Stimulated activated CD4-positive, alpha-beta T cell treated with anti-CD3 and anti-CD28 coated beads, Interleukin-4, amount 100 ng/mL, for 24 hours (primary cell): ENCODE data around the gene PPFIA3.
A peak's percentile ranks its signal among the peaks of the same experiment; 100 is the strongest.
"Not testable (repeated sequence)": the region's sequence is repeated elsewhere in the genome, so short reads cannot be mapped to it uniquely, and the experiment has no call there.

Experiments
- DNase-seq: peaks from one replicate; pipeline ENCODE4 v3.0.0-alpha.2; 2020

Gene PPFIA3

GRCh38 chr19:49125025-49125731, 5.8 kb downstream of the PPFIA3 start:
- DNase-seq, result no peak

DNA sequence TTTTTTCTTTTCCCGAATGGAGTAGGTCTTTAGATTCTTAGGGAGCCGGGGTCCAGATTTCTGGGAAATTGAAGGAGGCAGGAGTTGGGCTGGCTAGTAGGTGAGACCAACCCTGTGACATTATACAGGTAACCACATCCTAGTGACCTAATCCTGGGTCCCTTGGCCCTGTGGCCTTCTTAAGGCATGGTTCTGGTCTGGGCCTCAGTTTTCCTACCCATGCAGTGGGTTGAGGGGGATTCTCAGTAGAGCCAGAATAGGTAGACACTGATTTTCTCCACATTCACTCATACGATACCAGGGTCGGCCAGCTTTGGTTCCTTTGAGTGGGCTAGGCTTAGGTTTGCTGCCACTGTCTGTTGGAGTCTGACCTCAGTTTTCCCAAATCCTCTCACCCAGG, 7.2 kb downstream of the PPFIA3 start:
- DNase-seq, result no peak

GRCh38 chr19:49127225-49127624, 7.9 kb downstream of the PPFIA3 start:
- not testable (repeated sequence) for DNase-seq

DNA sequence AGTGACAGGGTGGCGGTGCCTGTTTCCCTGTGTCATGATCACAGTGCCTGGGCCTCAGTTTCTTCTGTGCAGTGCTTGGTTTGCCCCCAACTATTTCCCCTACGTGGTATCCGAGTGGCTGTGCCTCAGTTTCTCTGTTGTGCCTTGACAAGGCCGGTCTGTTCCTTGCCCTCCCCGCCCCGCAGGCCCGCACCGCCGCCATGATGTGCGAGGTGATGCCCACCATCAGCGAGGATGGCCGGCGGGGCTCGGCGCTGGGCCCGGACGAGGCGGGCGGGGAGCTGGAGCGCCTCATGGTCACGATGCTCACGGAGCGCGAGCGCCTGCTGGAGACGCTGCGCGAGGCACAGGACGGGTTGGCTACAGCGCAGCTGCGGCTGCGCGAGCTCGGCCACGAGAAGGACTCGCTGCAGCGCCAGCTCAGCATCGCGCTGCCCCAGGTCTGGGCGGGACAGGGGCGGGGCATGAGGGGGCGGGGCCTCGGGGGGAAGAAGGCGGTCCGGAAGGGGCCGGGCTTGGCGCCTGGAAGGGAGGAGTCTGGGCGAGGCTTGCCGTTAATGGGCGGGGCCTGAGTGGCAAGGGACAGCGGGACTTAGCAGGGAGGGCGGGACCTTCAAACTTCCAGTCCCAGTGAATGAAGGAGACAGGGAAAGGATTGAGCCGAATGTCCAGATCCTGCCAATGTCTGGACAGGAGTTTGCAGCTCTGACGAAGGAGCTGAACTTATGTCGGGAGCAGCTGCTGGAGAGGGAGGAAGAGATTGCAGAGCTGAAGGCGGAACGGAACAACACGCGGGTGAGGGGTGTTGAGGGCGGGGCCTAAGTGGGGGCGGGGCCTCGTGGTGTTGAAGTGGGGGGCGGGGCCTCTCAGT, 8.6 kb downstream of the PPFIA3 start:
- peak; percentile 95 for DNase-seq

DNA sequence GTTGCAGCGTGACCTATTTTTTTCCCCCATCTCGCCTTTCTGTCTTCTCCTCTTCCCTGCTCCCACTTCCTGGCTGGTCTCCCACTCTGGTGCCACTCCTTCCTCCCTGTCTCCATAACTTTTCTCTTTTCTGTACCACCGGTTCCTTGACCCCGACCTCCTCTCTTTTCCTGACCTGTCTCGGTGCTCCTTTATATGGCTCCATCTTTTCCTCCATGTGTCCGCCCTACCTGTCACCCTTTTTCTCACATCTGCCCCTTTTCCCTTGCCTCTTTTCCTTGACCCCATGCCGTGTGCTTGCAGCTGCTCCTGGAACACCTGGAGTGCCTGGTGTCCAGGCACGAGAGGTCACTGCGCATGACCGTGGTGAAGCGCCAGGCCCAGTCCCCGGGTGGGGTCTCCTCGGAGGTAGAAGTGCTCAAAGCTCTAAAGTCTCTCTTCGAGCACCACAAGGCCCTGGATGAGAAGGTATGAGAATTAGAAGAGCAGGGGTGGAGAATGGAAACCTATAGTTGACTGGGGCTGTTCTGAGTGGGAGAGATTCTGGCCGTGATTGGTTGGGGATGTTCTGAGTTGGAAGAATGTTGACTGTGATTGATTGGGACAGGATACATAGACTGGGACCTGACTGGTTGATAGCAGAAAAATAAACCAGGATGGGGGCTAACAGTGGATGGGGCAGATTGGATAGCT, 9.3 kb downstream of the PPFIA3 start:
- DNase-seq, result no peak

DNA sequence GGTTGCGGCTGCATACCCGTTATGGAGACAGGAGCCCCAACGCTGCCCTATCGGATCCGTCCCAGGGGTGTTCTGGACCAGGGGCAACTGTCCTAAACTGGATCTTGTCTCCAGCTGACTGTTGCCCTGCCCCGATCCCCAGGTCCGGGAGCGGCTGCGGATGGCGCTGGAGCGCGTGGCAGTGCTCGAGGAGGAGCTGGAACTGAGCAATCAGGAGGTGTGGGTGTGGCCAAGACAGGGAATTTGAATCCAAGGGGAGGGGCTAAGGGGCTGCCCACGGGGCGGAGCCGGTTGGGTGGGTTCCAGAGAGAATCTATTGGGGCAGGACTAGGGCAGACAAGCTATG, 9.9 kb downstream of the PPFIA3 start:
- DNase-seq, result no peak

DNA sequence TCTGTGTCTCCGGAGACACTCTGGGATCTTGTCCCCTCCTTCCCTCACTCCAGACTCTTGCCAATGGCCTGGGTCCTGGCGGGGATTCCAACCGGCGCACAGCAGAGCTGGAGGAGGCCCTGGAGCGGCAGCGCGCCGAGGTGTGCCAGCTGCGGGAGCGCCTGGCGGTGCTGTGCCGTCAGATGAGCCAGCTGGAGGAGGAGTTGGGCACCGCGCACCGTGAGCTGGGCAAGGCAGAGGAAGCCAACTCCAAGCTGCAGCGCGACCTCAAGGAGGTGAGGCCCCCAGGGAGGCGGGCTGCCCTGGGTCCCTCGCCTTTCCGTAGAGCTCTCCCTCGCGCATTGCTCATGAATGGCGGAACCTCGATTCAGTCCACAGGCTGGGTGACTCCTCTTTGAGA, 11.0 kb downstream of the PPFIA3 start:
- DNase-seq, result no peak

- no peak for DNase-seq
Measured at GRCh38 chr19:49132974-49133609, 13.7 kb downstream of the PPFIA3 start.

DNA sequence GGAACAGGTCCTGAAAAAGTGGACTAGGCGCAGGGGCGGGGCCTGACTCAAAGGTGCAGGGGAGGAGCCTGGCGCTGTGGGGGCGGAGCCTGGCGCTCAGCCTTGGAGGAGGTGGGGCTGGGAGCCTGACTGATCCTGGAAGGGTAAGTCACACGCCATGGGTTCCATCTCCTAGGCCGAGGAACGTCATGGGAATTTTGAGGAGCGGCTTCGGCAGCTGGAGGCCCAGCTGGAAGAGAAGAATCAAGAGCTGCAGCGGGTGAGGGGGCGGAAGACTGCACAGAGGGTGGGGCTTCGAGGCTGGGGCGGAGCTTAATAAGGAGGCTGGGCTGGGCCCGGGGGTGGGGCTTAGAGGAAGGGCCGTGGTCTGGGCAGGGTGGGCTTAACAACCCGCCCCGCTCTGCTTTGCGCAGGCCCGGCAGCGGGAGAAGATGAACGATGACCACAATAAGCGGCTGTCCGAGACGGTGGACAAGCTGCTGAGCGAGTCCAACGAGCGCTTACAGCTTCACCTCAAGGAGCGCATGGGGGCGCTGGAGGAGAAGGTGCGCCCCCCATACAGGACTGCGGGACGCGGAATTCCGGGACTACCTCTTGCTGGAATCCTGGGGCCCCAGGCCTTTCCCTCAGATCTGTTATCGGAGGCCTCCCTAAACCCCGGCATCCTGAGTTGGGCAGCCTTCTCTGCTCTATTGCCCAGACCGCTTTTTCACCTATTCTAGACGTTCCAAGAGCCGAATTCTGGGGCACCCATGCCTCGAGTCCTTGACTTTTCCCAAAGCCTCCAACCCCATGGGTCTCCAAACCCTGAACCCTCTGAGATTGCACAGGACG, 14.5 kb downstream of the PPFIA3 start:
- peak; percentile 48 for DNase-seq

DNA sequence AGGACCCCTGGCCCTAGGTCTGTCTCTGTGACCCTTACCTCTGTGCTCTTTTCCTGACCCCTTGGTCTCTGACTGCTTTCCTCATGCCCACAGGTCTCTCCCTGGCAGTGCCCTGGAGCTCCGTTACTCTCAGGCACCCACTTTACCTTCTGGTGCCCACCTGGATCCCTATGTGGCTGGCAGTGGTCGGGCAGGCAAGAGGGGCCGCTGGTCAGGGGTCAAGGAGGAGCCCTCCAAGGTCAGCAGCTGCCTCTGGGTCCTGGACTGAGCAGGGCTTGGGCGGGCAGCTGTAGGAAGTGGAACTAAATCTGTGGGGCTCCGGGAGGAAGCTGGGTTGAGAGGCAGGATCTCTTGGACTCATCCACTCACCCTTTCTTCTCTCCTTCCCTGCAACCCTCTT, 16.3 kb downstream of the PPFIA3 start:
- no peak for DNase-seq

DNA sequence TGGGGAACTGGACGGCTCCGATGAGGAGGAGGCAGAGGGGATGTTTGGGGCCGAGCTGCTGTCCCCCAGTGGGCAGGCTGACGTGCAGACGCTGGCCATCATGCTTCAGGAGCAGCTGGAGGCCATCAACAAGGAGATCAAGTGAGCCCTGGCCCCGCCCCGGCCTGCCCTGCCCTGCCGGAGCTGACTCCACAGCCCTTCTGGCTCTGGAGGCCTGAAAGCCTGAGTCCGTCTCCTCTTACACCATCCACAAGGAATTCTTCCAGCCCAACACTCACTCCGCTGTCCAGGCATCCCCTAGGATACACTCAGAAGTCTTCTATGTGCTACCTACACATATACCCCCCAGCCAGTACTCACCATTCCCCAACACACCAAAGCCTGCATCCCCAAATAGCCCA, 17.4 kb downstream of the PPFIA3 start:
- DNase-seq, result no peak

DNA sequence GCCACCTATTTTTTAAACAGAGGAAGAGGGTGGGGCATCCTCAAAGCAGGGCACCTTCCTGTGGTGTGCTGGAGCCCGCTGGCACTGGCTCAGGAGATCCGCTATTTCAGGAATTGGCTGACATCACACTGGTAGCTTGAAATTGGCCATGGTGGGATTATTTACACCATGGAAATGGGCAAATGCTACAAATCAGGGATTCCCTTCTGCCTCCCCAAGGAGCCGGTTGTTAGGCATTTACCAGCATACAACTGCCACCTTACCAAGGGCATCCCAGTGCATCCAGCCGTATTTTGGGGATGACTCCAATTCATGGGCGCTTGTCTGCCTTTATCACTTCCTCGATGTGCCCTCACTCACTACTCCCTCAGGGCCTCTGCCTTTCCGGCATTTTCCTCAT, 21.6 kb downstream of the PPFIA3 start:
- DNase-seq, result no peak

- DNase-seq, result no peak
Measured at GRCh38 chr19:49141352-49141751, 22.0 kb downstream of the PPFIA3 start.

- DNase-seq, result peak; percentile 70
Measured at GRCh38 chr19:49142866-49143335, 23.6 kb downstream of the PPFIA3 start.

DNA sequence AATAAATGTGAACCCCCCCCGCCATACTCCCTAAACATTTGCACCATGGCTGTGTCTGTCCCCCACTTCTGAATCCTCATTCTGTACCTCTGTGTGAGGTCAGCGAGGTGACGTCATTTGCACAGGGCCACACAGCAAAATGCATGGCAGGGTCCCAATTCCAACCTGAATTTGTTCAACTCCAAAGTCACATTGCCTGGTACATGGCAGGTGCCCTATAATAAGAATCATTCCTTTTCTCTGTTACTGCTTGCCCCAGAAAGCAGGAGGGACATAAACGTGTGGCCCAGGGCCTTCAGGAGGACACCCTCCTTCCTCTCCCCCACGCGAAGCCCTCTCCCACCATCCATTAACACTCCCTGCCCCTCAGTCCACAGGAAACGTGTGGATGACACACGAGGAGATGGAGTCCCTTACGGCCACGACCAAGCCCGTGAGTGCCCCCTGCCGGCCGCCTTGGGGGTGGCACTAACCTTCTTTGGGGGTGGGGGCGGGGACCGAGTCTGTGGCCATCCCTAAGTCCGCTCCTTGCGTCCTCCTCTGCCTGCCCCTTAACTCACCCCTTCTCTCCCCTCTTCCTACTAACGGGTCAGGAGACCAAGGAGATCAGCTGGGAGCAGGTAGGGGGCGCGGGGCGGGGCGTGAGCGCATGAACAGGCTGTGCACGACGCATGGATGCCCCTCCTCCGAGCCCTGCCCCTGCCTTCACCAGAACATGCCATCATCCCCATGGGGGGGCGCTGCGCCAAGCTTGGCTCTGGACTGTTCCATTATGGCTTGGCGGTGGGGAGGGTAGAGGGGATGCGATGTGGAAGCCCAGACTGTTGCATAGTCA, 26.4 kb downstream of the PPFIA3 start:
- DNase-seq, result peak; percentile 84

DNA sequence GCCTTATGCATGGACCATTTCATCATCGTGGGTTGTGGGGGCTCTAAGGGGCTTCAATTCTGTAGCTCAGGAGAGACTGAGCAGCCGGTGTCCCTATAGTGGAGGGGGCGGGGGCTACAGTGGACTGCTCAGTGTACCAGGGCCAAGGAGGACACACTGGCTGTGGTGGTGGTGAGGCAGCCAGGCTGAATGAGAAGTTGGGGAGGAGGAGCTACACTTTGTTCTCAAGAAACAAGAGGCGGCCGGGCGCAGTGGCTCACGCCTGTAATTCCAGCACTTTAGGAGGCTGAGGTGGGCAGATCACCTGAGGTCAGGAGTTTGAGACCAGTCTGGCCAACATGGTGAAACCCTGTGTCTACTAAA, 27.0 kb downstream of the PPFIA3 start:
- DNase-seq, result not testable (repeated sequence)

- DNase-seq, result no peak
Measured at GRCh38 chr19:49148044-49148682, 28.8 kb downstream of the PPFIA3 start.

GRCh38 chr19:49148784-49149651, 29.7 kb downstream of the PPFIA3 start:
- DNase-seq, result peak; percentile 82

DNA sequence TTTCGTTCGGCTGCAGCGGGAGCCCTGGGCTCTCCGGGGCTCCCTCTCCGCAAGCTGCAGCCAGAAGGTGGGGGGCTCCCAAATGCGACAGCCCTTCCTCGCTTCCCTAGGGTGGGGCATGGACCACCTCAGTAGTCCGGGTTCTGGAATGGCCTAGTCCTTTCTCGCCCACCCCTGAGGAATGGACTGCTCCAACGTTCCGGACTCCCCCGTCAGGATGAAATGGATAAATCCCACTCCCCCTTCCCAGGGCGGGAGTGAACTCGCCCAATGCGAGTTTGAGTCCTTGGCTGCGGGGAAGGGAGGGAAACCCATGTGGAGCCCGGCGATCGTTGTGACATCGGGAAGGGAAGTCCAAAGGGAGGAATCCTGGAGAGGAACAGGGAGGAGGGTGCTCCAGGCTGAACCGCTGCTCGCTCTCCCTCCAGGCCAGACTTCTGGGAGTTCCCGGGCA, 30.3 kb downstream of the PPFIA3 start:
- DNase-seq, result no peak
